HG02678 (cell line): Measurements from ENCODE around the gene TTC28.

Experiments
- ATAC-seq: cut with Tn5 transposase; IDR thresholded peaks from one replicate; pipeline ENCODE4 v1.9.1; 2021; ENCODE audit warnings: mild to moderate bottlenecking, moderate library complexity; ENCODE audit not compliant: unreplicated experiment

The TTC28 gene

GRCh38 chr22:28443526-28443876 lies 236.1 kb downstream of the TTC28 start:
- ATAC-seq, result no peak

GRCh38 chr22:28442711-28443525 lies 236.7 kb downstream of the TTC28 start:
- ATAC-seq, result no peak

GRCh38 chr22:28442264-28442710 lies 237.4 kb downstream of the TTC28 start:
- no peak for ATAC-seq

- no peak for ATAC-seq
Observed at GRCh38 chr22:28441720-28442263, 237.8 kb downstream of the TTC28 start.

- no peak for ATAC-seq
Observed at GRCh38 chr22:28440592-28441390, 238.8 kb downstream of the TTC28 start.

GRCh38 chr22:28438183-28438768 lies 241.4 kb downstream of the TTC28 start:
- no peak for ATAC-seq

- no peak for ATAC-seq
Observed at GRCh38 chr22:28435982-28436381, 243.7 kb downstream of the TTC28 start.

GRCh38 chr22:28435140-28435768 lies 244.4 kb downstream of the TTC28 start:
- no peak for ATAC-seq

- no peak for ATAC-seq
Observed at GRCh38 chr22:28430466-28431025, 249.1 kb downstream of the TTC28 start.

- no peak for ATAC-seq
Observed at GRCh38 chr22:28429711-28430110, 249.9 kb downstream of the TTC28 start.

GRCh38 chr22:28428271-28428670 lies 251.4 kb downstream of the TTC28 start:
- ATAC-seq, result no peak

GRCh38 chr22:28426346-28427132 lies 253.1 kb downstream of the TTC28 start:
- ATAC-seq, result no peak

- ATAC-seq, result no peak
Observed at GRCh38 chr22:28425211-28425610, 254.4 kb downstream of the TTC28 start.

GRCh38 chr22:28424427-28425080 lies 255.1 kb downstream of the TTC28 start:
- no peak for ATAC-seq

GRCh38 chr22:28419919-28420318 lies 259.7 kb downstream of the TTC28 start:
- no peak for ATAC-seq

GRCh38 chr22:28418008-28418407 lies 261.6 kb downstream of the TTC28 start:
- no peak for ATAC-seq

- no peak for ATAC-seq
Observed at GRCh38 chr22:28417431-28417830, 262.2 kb downstream of the TTC28 start.

GRCh38 chr22:28414913-28415312 lies 264.7 kb downstream of the TTC28 start:
- no peak for ATAC-seq
